Measurements from ENCODE around the gene MUC2. TPM values are rescaled to one million over a fixed set of nuclear protein-coding genes. Genes with fewer than 3 reads are reported as not detected.

Gene MUC2
- total RNA-seq, result under 0.01 TPM in 1 of 2 replicates, not detected in the other

DNA sequence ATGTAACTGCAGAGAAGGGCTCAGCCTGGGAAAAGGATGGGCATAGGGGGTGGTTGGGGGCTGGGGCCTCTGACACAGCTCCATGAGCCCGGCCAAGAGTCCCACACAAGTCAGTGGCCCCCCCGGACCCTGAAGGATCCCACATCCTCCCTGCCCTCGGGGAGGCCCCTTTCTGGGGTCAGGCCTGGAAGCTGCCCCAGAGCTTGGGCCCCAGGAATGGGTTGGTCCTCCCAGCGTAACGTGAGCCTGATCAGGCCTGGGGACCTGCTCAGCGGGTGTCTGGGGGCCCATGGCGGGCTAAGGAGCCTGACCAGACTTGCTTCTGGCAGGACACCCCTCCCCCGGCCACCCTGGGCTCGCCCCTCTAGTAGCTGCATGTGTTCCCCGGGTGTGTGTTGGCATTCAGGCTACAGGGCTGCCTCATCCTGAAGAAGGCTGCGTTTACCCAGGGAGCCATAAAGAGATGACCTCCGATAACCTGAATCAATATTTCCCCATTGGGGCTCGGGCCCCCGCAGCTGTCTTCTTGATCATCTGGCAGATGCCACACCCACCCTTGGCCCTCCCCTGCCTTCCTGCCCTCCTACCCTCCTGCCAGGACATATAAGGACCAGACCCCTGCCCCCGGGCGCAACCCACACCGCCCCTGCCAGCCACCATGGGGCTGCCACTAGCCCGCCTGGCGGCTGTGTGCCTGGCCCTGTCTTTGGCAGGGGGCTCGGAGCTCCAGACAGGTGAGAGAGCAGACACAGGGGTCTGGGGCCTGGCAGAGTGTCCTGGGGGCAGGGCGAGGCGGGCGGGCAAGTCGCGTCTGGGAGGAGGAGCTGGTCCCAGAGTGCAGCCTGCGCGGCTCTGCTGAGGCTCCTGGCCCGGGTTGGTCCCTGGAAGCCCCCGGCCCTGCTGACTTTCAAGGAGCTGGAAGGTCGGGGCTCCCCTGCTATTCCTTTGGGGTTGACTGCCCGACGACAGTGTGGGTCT lies at the start of gene MUC2:
TSS of gene MUC2 (plus strand) at position 631 of the 978 bp plus-strand sequence.

DNA sequence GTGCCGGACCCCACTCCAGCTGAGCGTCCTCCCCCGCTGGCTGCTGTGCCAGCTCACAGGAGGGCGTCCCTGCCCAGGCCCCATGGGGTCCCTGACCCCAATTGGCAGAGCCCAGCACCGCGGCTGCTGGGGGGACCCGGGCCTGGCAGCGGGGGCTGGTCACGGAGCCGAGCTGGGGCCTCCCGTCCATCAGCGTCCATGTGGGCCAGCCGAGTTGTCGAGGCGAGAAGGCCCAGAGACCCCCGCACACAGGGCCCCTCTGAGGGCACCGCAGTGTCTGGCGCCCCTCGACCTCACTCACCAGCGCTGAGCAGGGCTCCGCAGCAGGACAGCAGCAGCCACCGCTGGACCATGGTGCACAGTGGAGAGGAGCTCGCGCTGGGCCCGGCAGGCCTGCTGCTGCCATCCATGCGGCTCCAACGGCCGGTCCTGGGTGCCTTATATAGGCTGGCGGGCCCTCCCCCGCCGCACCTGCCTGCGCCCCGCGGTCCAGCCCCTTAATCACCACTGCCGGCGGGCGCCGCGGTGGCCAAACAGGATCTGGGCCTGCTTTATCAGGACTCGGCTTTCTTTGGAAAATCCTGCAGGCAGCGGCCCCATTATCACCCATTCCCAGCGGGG lies 38.3 kb upstream of the MUC2 start, which contains the start of gene MUC6:
TSS of gene MUC6 (minus strand) at position 416 of the 621 bp plus-strand sequence. CDS start at position 353, 63 bp downstream.

Other genes starting within 250 kb of the MUC2 start
- gene CRACR2B, start 247.0 kb upstream of the MUC2 start, total RNA-seq, result 1.00 and 1.9 TPM in 2 replicates
- 655 and 749 TPM in 2 replicates for gene CD151, start 241.9 kb upstream of the MUC2 start, total RNA-seq
- 54.9 and 64.4 TPM in 2 replicates for gene POLR2L, start 232.3 kb upstream of the MUC2 start, total RNA-seq
- gene TSPAN4, start 232.0 kb upstream of the MUC2 start, total RNA-seq, result 133 and 160 TPM in 2 replicates
- 44.0 and 67.4 TPM in 2 replicates for gene CHID1, start 164.1 kb upstream of the MUC2 start, total RNA-seq
- 32.4 and 39.2 TPM in 2 replicates for gene AP2A2, start 149.0 kb upstream of the MUC2 start, total RNA-seq
- not detected in 2 replicates for gene MUC6, start 38.2 kb upstream of the MUC2 start, total RNA-seq
- under 0.01 TPM in 1 of 2 replicates, not detected in the other for gene MUC5AC, start 83.1 kb downstream of the MUC2 start, total RNA-seq
- gene MUC5B, start 148.2 kb downstream of the MUC2 start, total RNA-seq, result not detected in 2 replicates
- gene TOLLIP, start 234.8 kb downstream of the MUC2 start, total RNA-seq, result 26.8 and 28.4 TPM in 2 replicates

Data from uterine smooth muscle cell (primary cell).